Measurements from ENCODE around the gene SDK2. TPM values are rescaled to one million over a fixed set of nuclear protein-coding genes. Genes with fewer than 3 reads are reported as not detected.
A peak's percentile ranks its signal among the peaks of the same experiment; 100 is the strongest.
"Not testable (repeated sequence)": the region's sequence is repeated elsewhere in the genome, so short reads cannot be mapped to it uniquely, and the experiment has no call there.

The SDK2 gene
- total RNA-seq, 2 donors from 2014 or later, result 1.4 to 1.7 TPM

DNA sequence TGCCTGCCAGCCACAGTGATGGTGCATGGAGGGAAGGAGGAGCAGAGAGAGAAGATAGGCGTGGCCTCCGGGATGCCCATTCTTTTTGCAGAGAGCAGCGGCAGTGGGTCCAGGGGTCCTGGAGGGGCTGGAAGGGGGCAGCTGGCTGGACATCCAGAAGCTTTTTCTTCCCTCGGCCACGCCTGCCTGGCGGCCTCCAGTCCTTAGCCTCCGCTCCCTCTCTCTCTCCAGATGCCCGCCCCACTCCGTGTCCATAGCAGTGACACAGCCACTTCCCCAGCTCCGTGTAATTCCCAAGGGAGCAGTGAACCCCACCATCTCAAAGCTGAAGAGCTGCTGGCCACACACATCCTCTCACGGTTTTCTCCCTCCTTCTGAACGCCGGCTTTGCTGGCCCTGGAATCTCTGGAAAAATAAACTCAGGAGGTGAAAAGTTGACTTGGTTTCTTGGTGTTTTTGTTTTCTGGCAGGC, 306.2 kb downstream of the SDK2 start:
- no peak for DNase-seq (ENCODE audit: low spot score)
- intact Hi-C loops (cut with DNase I), result no loop called here

DNA sequence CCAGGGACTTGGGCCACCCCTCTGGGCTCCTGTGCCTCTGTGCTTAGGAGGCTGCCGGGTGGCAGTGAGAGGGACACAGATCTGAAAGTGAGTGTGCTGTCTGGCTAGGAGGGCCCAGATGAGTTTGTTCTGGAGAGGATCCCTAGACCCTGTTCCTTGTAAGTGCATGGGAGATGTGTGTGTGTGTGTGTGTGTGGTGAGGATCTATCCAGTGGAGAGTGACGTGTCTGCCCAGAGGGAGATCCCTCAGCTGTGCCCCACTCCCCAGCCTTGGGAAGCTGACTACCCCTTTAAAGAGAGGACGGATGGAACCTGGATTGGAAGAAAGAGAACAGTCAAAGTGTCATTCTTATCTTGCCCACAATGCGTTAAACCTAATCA, 306.9 kb downstream of the SDK2 start:
- peak; percentile 71 for DNase-seq (ENCODE audit: low spot score)
- intact Hi-C loops (cut with DNase I), result no loop called here

DNA sequence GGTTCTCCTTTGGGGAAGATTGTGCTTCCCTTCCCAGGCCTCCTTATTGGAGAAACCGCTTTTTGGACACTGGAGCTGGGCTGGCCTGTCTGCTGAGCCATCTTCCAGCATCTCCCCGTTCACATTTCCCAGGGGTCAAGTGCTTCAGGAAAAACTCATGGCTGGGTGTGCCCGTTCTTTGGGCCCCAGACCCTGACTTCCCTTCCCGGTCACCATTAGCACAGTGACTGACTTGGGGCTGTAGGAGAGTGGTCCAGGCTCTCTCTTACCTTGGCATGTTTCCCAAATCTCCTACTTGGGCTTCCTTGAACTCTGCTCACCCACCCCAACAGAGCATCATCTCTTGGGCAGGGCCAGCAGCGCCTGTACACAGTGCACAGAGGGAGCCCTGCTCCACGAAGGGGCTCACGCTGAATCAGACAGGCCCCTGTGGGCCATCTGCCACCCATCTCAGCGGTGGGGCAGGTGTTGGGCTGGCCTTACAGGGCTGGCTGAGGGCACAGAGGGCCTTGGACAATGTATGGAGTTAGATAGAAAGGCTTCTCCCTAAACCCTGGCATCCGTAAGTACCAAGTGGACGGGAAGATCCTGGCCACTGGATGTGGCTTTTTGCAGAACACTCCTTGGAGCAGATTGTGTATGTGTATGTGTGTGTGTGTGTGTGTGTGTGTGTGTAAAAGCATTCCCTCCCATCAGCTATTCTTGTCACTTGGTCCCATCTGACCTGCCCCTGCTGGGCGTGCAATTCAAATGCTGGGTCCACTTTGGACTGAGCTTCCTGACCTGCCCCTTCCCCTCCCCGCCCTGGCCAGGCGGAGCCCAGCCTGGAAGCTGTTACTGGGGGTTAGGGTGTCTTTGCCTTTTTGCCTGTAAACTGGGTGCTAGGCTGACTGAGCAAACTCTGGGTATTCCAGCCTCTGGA, 307.6 kb downstream of the SDK2 start:
- DNase-seq (ENCODE audit: low spot score), result no peak

DNA sequence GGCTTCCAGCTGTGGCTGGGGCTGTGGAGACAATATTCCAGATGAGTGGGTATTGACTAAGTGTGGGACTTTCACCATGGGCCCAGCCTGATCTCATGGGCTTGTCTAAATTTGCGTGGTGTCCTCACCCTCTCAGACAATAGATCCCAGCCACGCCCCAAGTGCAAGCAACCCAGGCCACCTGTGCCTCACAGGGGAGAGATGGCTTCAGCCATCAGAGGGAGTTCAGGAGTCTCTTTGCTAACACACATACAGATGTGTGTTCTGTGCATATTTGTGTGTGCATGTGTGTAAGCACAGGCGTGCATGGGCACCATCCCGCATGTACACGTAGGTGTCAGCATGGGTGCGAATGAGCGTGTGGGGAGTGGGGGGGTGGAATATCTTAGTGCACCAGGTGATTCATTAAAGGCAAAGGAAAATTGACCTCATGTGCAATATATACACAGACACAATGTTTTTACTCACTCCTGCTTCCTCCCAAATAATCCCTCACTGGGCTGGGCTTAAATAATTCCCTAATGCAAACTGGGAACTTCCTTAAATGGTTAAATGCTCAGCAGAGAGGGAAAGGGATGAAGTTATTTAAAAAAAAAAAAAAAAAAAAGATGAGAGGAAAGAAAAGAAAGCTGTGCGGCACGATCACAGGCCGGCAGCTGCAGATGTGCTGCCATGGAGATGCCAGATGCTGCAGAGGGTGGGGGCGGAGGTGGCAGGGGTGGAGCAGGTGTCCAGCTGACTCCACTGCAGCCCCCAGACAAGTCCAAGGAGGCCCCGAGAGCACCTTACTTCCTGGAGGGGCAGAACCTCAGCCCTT, 308.4 kb downstream of the SDK2 start:
- peak; percentile 71 for DNase-seq (ENCODE audit: low spot score)

More for the DNA sequence above, 307.6 kb downstream of the SDK2 start:
- intact Hi-C loops (cut with DNase I), result no loop called here

DNA sequence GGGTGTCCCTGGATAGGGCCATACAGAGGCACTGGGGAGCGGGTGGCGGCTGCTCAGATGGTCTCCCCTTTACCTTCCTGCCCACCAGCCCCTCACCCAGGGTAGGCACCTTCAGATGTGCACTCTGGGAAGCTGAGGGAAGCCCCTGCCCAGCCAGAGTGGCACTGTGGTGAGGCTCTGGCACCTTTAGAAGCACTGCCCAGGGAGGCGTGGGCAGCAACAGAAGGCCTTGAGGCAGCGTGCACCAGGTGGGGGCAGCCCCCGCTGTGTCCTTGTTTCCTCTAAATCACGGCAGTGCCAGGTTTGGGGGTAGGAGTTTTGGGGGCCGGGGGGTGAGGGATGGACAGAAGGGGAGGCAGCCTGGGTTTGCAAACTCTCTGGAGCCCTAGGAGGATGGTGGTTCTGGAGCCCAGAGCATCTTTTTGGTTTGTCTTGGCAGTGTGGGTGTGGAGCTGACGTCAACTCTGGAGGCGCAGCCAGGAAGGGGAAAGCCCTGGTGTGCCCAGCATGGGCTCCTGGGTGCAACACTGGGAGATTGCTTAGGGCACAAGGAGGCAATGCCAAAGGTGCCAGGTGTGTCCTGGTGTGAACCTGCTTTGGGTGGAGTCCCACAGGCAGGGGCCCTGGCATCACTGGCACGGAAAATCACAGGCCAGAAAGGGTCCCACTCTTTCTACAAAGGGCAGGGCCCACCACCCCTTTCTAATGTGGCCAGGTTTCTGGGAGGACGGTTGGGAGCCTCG, 309.3 kb downstream of the SDK2 start:
- DNase-seq (ENCODE audit: low spot score), result peak; percentile 77

More for the DNA sequence above, 308.4 kb downstream of the SDK2 start:
- intact Hi-C loops (cut with DNase I), result no loop called here

DNA sequence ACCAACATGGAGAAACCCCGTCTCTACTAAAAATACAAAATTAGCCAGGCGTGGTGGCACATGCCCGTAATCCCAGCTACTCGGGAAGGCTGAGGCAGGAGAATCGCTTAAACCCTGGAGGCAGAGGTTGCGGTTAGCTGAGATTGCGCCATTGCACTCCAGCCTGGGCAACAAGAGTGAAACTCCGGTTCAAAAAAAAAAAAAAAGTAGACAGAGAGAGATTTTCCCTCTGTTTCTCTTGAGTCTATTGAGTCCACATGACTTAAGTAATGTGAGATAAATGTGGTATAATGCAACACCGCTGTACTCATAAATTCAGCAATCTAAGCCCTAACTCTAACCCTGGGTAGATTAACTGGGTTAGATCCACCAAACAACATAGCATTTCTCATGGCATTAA, 310.8 kb downstream of the SDK2 start:
- DNase-seq (ENCODE audit: low spot score); intact Hi-C loops (cut with DNase I): not testable (repeated sequence)

More for the DNA sequence above, 309.3 kb downstream of the SDK2 start:
- intact Hi-C loops (cut with DNase I), result no loop called here

DNA sequence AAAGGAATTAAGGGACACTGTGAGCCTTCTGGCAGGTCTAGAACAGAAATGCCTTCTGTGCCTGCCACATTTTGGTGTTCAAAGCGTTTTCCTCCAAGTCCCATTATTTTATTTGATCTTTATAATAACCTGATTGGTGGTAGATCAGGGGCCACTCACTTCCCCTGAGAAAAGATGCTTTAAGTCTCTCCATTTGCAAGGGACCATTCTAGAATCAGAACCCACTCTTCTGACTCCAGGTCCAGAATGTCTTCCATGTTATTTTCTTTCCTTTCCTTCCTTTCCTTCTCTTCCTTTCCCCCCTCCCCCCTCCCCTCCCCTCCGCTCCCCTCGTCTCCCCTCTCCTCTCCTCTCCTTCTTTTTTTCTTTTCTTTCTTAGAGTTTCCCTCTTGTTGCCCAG, 313.2 kb downstream of the SDK2 start:
- DNase-seq (ENCODE audit: low spot score), result no peak
- intact Hi-C loops (cut with DNase I), result no loop called here

DNA sequence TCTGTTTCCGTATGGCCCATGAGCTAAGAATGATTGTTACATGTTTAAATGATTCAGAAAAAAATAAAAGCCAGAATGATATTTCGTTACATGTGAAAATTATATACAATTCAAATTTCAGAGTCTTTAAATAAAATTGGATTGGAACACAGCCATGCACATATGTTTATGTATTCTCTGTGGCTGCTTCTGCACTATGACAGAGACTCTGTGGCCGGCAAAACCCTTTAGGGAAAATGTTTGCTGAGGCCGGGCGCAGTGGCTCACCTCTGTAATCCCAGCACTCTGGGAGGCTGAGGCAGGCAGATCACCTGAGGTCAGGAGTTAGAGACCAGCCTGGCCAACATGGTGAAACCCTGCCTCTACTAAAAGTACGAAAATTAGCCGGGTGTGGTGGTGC, 316.6 kb downstream of the SDK2 start:
- intact Hi-C loops (cut with DNase I), result no loop called here

DNA sequence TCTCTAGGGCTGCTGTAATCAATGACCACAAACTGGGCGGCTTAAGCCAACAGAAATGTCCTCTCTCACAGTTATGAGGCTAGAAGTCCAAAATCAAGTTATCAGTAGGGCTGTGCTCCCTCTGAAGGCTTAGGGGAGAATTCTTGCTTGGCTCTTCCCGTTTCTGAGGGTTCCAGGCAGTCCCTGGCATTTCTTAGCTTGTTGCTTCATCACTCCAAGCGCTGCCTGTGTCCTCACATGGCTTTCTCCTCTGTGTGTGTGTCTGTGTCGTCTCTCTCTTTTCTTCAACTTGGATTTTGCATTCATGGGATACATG, 318.8 kb downstream of the SDK2 start:
- no peak for DNase-seq (ENCODE audit: low spot score)
- intact Hi-C loops (cut with DNase I), result no loop called here

More for the DNA sequence above, 316.6 kb downstream of the SDK2 start:
- DNase-seq (ENCODE audit: low spot score), result no peak

DNA sequence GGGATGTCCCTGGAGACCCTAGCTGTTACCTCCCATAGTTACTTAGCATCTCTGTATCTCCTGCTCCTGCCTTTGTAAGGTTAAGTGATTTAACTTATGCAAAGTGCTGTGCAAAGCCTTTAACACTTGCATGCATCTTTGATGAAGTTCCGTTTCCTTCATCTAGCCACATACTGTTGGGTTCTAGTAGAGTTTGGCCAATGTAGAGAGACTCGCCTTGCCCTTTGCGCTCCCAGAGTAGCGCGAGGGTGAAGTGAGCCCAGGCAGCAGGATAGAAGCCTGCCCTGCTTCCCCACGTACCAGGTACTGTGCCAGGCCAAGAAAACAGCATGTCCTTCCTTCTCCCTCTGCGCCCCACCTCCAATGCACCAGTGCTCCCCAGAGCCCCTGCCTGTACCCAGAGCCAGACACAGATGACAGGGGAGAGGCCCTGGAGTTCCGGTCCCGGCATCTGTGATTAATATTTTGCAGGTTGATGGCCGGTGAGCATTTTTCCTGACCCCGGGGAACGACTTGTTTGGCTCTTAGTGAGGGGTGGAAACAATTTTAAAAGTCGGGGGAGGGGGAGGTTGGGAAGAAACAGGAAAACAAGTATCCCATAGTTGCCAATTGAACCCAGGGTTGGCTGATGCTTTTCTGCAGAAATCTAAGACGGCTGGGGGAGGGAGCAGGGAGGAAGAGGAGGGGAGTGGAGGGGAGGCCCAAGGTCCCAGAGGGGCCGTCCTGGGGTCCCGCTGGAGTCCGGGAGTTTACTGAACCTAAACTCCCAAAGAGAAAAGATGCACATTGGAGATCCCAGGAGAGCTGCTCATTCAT, 319.3 kb downstream of the SDK2 start:
- intact Hi-C loops (cut with DNase I), result loop anchor here in 1 of 2 donors (5.0 kb wide), 1 partner anchor 988 kb away; no protein-coding TSS in a partner anchor
- DNase-seq (ENCODE audit: low spot score), result no peak

DNA sequence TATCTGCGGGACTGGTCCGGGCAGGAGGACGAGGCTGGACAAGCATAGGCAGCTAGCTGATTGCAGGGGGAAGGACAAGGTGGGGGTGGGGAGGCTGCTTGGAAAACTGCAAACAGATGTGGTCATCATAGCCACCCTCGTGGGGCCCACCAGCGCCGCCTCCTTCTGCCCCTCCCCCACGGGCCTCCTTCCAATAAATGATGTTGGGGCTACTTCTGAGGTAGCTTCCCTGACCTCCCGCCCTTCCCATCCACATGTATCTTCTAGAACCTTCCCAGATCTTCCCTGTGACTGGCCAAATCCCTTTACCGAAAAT, 320.1 kb downstream of the SDK2 start:
- intact Hi-C loops (cut with DNase I), result loop anchor here in 1 of 2 donors (5.0 kb wide), 1 partner anchor 987 kb away; no protein-coding TSS in a partner anchor
- DNase-seq (ENCODE audit: low spot score), result no peak

DNA sequence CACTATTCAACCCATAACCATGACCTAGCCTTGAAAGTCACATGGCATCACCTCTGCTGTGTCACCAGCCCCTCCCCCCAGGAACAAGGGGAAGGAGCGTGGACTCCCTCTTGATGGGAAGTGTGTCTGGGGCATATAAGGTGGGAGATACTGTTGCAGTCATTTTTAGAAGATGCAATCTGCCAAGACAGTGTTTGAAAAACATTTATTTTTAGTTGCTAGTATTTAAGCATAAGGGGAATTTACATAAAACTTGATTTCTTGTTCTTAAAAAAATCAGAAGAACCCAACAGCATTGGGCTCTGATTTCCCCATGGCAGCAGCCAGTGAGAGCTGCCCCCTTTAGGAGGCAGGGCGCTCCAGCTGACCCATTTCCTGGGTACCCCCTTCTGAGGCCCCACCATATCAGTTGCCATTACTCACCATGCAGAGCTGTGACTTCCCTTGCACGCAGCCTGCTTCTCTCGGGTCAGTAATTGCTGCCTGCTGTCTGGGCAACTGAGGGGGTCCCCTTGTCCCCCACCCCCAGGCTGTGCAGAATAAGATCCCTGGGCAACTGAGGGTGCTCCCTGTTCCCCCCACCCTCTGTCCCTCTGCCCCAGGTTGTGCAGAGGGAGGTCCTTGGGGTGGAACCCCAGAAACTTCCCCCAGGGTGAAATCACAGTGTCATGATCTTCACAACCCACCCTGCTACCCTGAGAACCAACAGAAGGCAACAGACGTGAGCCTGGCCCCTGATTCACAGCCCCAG, 320.7 kb downstream of the SDK2 start:
- intact Hi-C loops (cut with DNase I), result loop anchor here in 1 of 2 donors (5.0 kb wide), 1 partner anchor 986 kb away; no protein-coding TSS in a partner anchor
- DNase-seq (ENCODE audit: low spot score), result no peak

DNA sequence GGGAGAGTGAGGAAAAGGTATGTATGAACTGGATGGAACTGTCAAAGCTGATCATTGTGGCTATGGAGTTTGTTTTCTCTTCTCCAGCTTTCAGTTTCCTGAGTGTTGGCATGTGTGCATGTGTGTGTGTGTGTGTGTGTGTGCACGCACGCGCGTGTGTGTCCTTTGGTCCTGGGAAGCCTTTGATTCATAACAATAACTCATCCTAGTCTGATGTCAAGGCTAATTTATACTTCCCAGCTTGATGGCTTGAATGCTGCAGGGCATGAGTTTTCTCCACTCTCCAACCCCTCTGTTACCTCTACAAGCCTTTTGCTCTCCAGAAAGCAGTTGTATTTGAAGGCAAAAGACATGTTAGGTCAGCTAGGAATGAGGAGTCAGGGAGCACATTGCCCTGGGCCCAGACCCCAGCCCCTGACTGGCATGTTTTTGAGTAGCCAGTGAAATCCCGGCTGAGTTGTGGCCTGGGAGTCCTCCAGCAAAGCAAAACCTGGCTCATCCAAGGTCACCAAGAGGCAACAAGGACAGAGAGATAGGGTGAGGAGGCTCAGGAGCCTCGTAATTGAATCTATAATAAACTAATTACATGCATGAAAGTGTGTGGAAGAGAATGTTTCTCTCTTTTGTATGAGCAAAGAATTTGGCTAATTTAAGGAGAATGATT, 323.5 kb downstream of the SDK2 start:
- DNase-seq (ENCODE audit: low spot score), result no peak
- intact Hi-C loops (cut with DNase I), result loop anchor here in 1 of 2 donors (5.0 kb wide), 1 partner anchor 983 kb away; no protein-coding TSS in a partner anchor

DNA sequence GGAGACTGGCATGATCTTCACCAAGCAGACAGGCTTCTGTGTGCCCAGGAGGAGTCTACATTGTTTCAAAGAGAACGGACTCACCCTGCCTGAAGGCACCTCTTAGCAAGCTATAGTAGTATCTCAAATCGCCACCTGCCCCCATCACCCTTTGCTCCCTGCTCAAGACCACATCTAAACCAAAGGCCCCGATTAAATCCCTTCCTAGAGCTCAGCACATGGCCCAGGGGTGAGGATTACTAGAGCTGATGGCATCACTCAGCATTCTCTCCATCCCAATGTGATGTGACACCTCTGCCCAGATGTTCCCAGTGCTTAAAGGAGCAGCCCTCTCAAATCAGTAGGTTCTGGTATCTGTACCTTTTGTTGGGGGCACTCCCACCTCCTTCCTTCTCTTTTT, 324.5 kb downstream of the SDK2 start:
- intact Hi-C loops (cut with DNase I), result loop anchor here in 1 of 2 donors (5.0 kb wide), 1 partner anchor 982 kb away; no protein-coding TSS in a partner anchor
- DNase-seq (ENCODE audit: low spot score), result no peak

DNA sequence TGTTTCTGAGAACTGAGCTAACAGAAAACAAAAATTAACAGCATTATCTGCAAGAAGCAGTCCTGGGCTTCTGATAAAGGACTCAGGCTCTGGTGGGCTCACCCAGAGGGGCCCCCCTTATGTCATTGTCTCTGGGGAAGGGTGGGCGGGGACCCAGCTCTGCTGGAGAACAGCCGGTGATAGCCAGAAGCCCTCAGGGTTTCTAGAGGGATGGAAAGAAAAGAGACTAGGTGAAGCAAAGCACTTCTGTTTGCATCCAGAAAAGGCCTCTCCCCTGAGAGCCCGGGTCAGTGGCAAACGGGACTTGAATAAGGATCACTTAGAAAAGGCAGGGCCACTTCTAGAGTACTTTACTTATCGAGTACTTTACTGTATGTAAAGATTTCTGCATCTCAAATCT, 325.4 kb downstream of the SDK2 start:
- intact Hi-C loops (cut with DNase I), result no loop called here
- DNase-seq (ENCODE audit: low spot score), result no peak

DNA sequence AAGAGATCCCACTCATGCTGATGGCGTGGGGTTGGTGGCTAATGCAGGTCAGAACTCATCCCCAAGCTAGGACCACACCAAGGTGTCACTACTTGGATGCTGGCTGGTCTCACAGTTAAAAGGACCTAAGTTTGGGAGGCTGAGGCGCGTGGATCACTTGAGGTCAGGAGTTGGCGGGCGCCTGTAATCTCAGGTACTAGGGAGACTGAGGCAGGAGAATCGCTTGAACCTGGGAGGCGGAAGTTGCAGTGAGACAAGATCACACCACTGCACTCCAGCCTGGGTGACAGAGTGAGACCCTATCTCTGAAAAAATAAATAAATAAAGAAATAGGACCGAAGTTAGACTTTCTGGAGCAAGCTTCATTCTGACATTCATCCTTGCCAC, 325.8 kb downstream of the SDK2 start:
- intact Hi-C loops (cut with DNase I), result no loop called here
- DNase-seq (ENCODE audit: low spot score), result no peak

Data from posterior vena cava (tissue), 2 donors.